Left lung (tissue), 10 donors: Measurements from ENCODE around the gene PABPC3. TPM values are rescaled to one million over a fixed set of nuclear protein-coding genes. Genes with fewer than 3 reads are reported as not detected.

Experiments
- ATAC-seq: fragments of 200-7000 bp; cut with Tn5 transposase; one replicate; pipeline ENCODE4 v1.9.1; 2020; ENCODE audit warnings: moderate library complexity
- DNase-seq, 4 donors: peaks; one replicate each; pipeline ENCODE4 v3.0.0-alpha.2; 2013 to 2020
- H3K27ac ChIP-seq, 2 donors: fragments of 200-600 bp; sonication (generic) in 1 of 2; one replicate each; pipeline versions ENCODE4 v1.5.0 to v1.8.0; 2020 to 2021
- H3K27me3 ChIP-seq, 2 donors: fragments of 200-600 bp; sonication (generic) in 1 of 2; one replicate each; pipeline versions ENCODE4 v1.5.0 to v1.8.0; 2020 to 2021
- H3K36me3 ChIP-seq, 2 donors: fragments of 200-600 bp; sonication (generic) in 1 of 2; one replicate each; pipeline versions ENCODE4 v1.5.0 to v1.8.0; 2020 to 2021
- H3K4me1 ChIP-seq, 2 donors: fragments of 200-600 bp; one replicate each; pipeline ENCODE4 v1.8.0; 2021
- H3K4me3 ChIP-seq, 2 donors: fragments of 200-600 bp; sonication (generic) in 1 of 2; one replicate each; pipeline versions ENCODE4 v1.5.0 to v1.8.0; 2020 to 2021; ENCODE audit warnings: mild to moderate bottlenecking in 1 of 2
- H3K9me3 ChIP-seq, 2 donors: fragments of 200-600 bp; sonication (generic) in 1 of 2; one replicate each; pipeline versions ENCODE4 v1.5.0 to v1.8.0; 2020 to 2021
- CTCF ChIP-seq, 2 donors: fragments of 200-600 bp; sonication (generic) in 1 of 2; IDR thresholded peaks; one replicate each; pipeline versions ENCODE4 v1.5.0 to v1.8.0; 2021; ENCODE audit warnings: antibody characterized with exemption in 2 of 2
- intact Hi-C, 2 donors: fragments of 100-400 bp; cut with DNase I; formaldehyde crosslinking; loops; one replicate each; pipeline versions ENCODE4 v1.11.2 to v1.14.2; 2022
- polyA plus RNA-seq, 6 donors: library from polyadenylated mRNA; unstranded; fragments of 120-200 nt; gene quantifications; one replicate each; pipeline ENCODE4 v1.2.1, GENCODE V29; 2013; ENCODE audit not compliant: insufficient read length in 6 of 6
- total RNA-seq, 2 donors: library from RNA; stranded (reverse); fragmentation: NEBNext Ultra II Directional; extraction: Animal tissue kit (Norgen Biotek cat#: 25700); gene quantifications; one replicate each; pipeline ENCODE4 v1.2.1, GENCODE V29; 2021
- donor health status: DM: no; HTN: yes; CAD: no.
- donor health status: DM: no; HTN: no; CAD: no.

Gene PABPC3
- total and polyA plus RNA-seq, 8 donors = 0.13 to 2.0 (median 1.2) TPM

- DNase-seq = no peak
- Histone ChIP-seq H3K27ac (no peak overlapping the region), H3K4me3 (no peak overlapping the region), H3K36me3 (no peaks in the 10 kb centered on the region), H3K4me1 (no peaks in the 10 kb centered on the region), H3K27me3 (peaks cover 0 to 27% of the 10 kb centered on the region in 2 donors), H3K9me3 (no peaks in the 10 kb centered on the region)
- intact Hi-C loops = no loop called here
- no peak for TF ChIP-seq CTCF (IDR thresholded peaks at IDR 0.05)
- ATAC-seq = no peak
Observed at GRCh38 chr13:25116044-25116443, 20.1 kb downstream of the PABPC3 start.

GRCh38 chr13:25117312-25117711, 21.4 kb downstream of the PABPC3 start:
- Histone ChIP-seq H3K4me3 (no peak overlapping the region), H3K27ac (no peak overlapping the region), H3K9me3 (no peaks in the 10 kb centered on the region), H3K4me1 (no peaks in the 10 kb centered on the region), H3K36me3 (no peaks in the 10 kb centered on the region), H3K27me3 (peaks cover 0 to 26% of the 10 kb centered on the region in 2 donors)
- TF ChIP-seq CTCF (IDR thresholded peaks at IDR 0.05) = no peak
- DNase-seq (no peak), ATAC-seq (no peak)
- intact Hi-C loops = no loop called here

- Histone ChIP-seq H3K36me3 (no peaks in the 10 kb centered on the region), H3K4me3 (no peak overlapping the region), H3K9me3 (peaks cover 0 to 2% of the 10 kb centered on the region in 2 donors), H3K27ac (no peak overlapping the region), H3K27me3 (peaks cover 0 to 15% of the 10 kb centered on the region in 2 donors), H3K4me1 (no peaks in the 10 kb centered on the region)
- intact Hi-C loops = no loop called here
- DNase-seq = no peak
- no peak for ATAC-seq
- no peak for TF ChIP-seq CTCF (IDR thresholded peaks at IDR 0.05)
Observed at GRCh38 chr13:25118378-25118905, 22.5 kb downstream of the PABPC3 start.

GRCh38 chr13:25130944-25131343, 35.0 kb downstream of the PABPC3 start:
- Histone ChIP-seq H3K4me3 (no peak overlapping the region), H3K9me3 (no peaks in the 10 kb centered on the region), H3K27me3 (peaks cover 0 to 23% of the 10 kb centered on the region in 2 donors), H3K36me3 (no peaks in the 10 kb centered on the region), H3K27ac (no peak overlapping the region), H3K4me1 (no peaks in the 10 kb centered on the region)
- ATAC-seq (no peak), DNase-seq (no peak)
- intact Hi-C loops = no loop called here
- no peak for TF ChIP-seq CTCF (IDR thresholded peaks at IDR 0.05)

- TF ChIP-seq CTCF (IDR thresholded peaks at IDR 0.05) = no peak
- no peak overlapping the region for H3K4me3 ChIP-seq
- no peaks in the 10 kb centered on the region for H3K36me3 ChIP-seq
- no peak for ATAC-seq
- no peaks in the 10 kb centered on the region for H3K9me3 ChIP-seq
- H3K27ac ChIP-seq = no peak overlapping the region
- peaks cover 0 to 34% of the 10 kb centered on the region in 2 donors for H3K27me3 ChIP-seq
- no peak for DNase-seq
- no peaks in the 10 kb centered on the region for H3K4me1 ChIP-seq
- intact Hi-C loops = no loop called here
Observed at GRCh38 chr13:25131881-25132420, 36.0 kb downstream of the PABPC3 start.
